ENCODE data around the gene THBD.

Gene THBD

DNA sequence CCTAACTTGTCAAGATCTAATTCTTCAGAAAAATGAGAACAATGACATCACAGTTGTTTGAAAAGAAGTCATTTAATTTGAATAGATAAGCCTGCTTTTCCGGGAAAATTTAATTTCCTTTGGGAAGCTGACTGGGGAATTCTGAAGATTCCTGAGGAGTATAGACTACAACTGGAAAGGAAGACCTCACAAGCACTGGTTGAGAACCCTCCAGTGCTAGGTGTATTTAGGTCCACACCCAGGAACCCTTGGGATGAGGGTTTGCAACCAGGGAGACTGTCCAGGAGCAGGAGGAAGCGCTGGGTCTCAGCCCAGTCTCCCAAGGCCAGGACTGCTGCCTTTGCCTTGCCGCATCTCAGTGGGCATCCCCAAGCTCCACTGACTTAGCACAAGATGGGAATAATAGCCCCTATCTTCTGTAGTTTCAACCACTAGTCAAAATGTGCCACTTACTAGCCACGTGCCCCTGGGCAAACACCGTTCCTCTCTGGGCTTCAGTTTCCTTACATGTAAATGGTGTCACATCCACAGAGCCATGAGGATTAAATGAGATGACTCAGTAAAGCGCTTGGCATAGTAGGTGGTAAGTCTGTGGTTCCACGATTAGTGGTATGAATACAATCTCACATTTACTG, 43.5 kb upstream of the THBD start:
- TF ChIP-seq ZNF70 (CRISPR knock-in tag; IDR thresholded peaks at IDR 0.05) = no peak
- TF ChIP-seq PPARA (CRISPR knock-in tag; IDR thresholded peaks at IDR 0.05; ENCODE audit: borderline replicate concordance) = no peak
- no peak for TF ChIP-seq RARB (CRISPR knock-in tag; IDR thresholded peaks at IDR 0.05)
- TF ChIP-seq CSDC2 (CRISPR knock-in tag; IDR thresholded peaks at IDR 0.05) = no peak
- ATAC-seq = no peak

DNA sequence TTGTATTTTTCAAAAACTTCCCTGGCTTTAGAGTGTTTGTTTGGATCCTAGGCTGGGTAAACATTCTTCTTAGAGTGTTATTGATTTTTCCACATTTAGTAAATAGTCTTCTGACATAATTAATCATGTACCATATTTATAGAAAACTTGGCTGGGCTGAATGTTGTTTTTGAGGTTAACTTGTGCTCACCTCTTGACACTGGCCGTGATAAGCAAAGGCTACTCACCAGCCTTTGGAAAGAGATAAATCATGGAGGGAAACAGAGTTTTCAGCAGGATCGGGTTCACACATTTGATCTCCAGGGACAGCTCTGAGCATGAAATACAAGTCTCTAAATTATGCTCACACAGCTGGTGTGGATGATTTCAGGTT, 42.9 kb upstream of the THBD start:
- no peak for ATAC-seq
- TF ChIP-seq TOX (CRISPR knock-in tag; IDR thresholded peaks at IDR 0.05; ENCODE audit: borderline replicate concordance) (no peak), PPARA (CRISPR knock-in tag; IDR thresholded peaks at IDR 0.05; ENCODE audit: borderline replicate concordance) (no peak), ESRRG (CRISPR knock-in tag; IDR thresholded peaks at IDR 0.05) (no peak), ZNF70 (CRISPR knock-in tag; IDR thresholded peaks at IDR 0.05) (no peak), CSDC2 (CRISPR knock-in tag; IDR thresholded peaks at IDR 0.05) (no peak), ZFP3 (CRISPR knock-in tag; IDR thresholded peaks at IDR 0.05) (no peak), GLIS3 (CRISPR knock-in tag; IDR thresholded peaks at IDR 0.05) (no peak), OSR1 (CRISPR knock-in tag; IDR thresholded peaks at IDR 0.05) (no peak), ZFP30 (CRISPR knock-in tag; IDR thresholded peaks at IDR 0.05) (no peak)
- TF ChIP-seq, protein P1, sequence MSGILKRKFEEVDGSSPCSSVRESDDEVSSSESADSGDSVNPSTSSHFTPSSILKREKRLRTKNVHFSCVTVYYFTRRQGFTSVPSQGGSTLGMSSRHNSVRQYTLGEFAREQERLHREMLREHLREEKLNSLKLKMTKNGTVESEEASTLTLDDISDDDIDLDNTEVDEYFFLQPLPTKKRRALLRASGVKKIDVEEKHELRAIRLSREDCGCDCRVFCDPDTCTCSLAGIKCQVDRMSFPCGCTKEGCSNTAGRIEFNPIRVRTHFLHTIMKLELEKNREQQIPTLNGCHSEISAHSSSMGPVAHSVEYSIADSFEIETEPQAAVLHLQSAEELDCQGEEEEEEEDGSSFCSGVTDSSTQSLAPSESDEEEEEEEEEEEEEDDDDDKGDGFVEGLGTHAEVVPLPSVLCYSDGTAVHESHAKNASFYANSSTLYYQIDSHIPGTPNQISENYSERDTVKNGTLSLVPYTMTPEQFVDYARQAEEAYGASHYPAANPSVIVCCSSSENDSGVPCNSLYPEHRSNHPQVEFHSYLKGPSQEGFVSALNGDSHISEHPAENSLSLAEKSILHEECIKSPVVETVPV (CRISPR knock-in tag; IDR thresholded peaks at IDR 0.05) = no peak
- TF ChIP-seq, protein P2, sequence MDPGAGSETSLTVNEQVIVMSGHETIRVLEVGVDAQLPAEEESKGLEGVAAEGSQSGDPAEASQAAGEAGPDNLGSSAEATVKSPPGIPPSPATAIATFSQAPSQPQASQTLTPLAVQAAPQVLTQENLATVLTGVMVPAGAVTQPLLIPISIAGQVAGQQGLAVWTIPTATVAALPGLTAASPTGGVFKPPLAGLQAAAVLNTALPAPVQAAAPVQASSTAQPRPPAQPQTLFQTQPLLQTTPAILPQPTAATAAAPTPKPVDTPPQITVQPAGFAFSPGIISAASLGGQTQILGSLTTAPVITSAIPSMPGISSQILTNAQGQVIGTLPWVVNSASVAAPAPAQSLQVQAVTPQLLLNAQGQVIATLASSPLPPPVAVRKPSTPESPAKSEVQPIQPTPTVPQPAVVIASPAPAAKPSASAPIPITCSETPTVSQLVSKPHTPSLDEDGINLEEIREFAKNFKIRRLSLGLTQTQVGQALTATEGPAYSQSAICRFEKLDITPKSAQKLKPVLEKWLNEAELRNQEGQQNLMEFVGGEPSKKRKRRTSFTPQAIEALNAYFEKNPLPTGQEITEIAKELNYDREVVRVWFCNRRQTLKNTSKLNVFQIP (CRISPR knock-in tag; IDR thresholded peaks at IDR 0.05; ENCODE audit: borderline replicate concordance, low read depth) = no peak
- TF ChIP-seq, protein P3, sequence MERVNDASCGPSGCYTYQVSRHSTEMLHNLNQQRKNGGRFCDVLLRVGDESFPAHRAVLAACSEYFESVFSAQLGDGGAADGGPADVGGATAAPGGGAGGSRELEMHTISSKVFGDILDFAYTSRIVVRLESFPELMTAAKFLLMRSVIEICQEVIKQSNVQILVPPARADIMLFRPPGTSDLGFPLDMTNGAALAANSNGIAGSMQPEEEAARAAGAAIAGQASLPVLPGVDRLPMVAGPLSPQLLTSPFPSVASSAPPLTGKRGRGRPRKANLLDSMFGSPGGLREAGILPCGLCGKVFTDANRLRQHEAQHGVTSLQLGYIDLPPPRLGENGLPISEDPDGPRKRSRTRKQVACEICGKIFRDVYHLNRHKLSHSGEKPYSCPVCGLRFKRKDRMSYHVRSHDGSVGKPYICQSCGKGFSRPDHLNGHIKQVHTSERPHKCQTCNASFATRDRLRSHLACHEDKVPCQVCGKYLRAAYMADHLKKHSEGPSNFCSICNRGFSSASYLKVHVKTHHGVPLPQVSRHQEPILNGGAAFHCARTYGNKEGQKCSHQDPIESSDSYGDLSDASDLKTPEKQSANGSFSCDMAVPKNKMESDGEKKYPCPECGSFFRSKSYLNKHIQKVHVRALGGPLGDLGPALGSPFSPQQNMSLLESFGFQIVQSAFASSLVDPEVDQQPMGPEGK (CRISPR knock-in tag; IDR thresholded peaks at IDR 0.05; ENCODE audit: borderline replicate concordance) = no peak
- TF ChIP-seq, protein P4, sequence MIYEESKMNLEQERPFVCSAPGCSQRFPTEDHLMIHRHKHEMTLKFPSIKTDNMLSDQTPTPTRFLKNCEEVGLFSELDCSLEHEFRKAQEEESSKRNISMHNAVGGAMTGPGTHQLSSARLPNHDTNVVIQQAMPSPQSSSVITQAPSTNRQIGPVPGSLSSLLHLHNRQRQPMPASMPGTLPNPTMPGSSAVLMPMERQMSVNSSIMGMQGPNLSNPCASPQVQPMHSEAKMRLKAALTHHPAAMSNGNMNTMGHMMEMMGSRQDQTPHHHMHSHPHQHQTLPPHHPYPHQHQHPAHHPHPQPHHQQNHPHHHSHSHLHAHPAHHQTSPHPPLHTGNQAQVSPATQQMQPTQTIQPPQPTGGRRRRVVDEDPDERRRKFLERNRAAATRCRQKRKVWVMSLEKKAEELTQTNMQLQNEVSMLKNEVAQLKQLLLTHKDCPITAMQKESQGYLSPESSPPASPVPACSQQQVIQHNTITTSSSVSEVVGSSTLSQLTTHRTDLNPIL (CRISPR knock-in tag; IDR thresholded peaks at IDR 0.05; ENCODE audit: low read depth) = no peak

DNA sequence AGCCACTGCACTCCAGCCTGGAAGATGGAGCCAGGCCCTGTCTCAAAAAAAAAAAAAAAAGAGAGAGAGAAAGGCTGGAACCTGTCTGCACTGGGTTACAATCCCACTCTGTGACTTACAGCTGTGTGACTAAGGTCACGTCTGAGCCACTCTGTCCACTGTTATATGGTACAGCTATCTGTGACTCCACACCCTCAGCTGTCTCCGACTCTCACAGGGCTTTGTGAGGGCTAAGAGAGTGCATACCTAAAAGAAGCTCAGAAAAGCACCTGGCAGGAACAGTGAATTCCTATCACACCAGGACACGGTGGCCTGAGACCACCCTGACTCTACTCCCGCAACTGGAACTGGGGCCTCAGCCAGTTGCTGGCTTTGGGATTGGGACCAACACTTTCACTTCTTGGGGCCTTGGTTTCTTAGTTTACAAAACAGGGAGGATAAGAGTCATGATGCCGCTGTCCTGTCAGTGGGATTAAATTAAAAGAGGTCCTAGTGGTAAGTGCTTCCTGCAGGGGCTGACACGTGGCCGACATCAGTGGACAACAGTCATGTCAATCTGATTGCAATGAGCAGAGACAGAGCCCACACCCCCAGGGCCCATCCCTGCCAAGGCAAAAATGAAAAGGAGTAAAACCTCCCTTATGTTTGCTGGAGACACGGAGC, 42.4 kb upstream of the THBD start:
- no peak for ATAC-seq
- TF ChIP-seq ISL1 (CRISPR knock-in tag; IDR thresholded peaks at IDR 0.05) (no peak), PPARA (CRISPR knock-in tag; IDR thresholded peaks at IDR 0.05; ENCODE audit: borderline replicate concordance) (no peak), ZC3H10 (CRISPR knock-in tag; IDR thresholded peaks at IDR 0.05) (no peak), ARNTL (CRISPR knock-in tag; IDR thresholded peaks at IDR 0.05; ENCODE audit: borderline replicate concordance, low read depth) (no peak), ESRRG (CRISPR knock-in tag; IDR thresholded peaks at IDR 0.05) (no peak), ZFP3 (CRISPR knock-in tag; IDR thresholded peaks at IDR 0.05) (no peak), BACH2 (CRISPR knock-in tag; IDR thresholded peaks at IDR 0.05; ENCODE audit: borderline replicate concordance) (no peak), ZNF8 (CRISPR knock-in tag; IDR thresholded peaks at IDR 0.05) (no peak), CSDC2 (CRISPR knock-in tag; IDR thresholded peaks at IDR 0.05) (no peak)
- TF ChIP-seq, protein P4 (CRISPR knock-in tag; IDR thresholded peaks at IDR 0.05; ENCODE audit: low read depth) = no peak
- TF ChIP-seq, protein P2 (CRISPR knock-in tag; IDR thresholded peaks at IDR 0.05; ENCODE audit: borderline replicate concordance, low read depth) = no peak

Measured in SK-N-SH treated with all-trans-retinoic acid at 6 μM for 48 hours (cell line).